ENCODE results near the gene KCNQ1OT1.

The KCNQ1OT1 gene

DNA sequence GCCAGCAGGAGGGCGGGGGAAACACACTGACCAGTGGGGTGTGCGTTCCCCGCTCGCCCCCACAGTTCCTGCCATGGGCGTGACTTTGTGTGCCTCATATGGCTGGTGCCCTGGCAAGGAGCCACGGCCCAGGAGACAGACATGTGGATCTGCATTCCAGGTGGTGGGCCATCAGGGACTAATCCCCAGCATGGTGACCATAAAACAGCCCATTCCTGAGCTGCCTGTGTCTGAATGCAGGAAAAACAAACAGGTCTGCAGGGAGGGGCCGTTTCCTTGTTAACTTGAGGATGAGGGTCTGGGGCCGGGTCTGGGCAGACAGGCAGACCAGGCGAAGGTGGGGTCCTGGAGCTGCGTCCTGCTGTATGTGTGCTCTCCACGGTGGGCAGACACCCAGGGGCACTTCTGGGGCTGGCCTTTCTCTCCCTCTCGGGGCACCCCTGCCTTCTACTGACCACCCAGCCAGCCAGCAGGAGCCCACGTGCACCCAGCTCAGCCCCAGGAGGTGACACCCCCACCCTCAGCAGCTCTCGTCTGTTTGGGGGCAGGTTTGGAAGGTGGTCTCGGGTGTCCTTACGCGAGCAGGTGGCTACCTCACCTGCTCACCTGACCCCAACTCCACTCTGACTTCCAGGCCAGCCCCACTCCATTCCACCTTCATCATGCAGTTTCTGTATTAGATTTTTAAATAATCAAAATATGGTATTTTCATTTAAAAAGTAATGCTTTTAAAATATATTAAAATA, 120.3 kb downstream of the KCNQ1OT1 start:
- no peak for DNase-seq

DNA sequence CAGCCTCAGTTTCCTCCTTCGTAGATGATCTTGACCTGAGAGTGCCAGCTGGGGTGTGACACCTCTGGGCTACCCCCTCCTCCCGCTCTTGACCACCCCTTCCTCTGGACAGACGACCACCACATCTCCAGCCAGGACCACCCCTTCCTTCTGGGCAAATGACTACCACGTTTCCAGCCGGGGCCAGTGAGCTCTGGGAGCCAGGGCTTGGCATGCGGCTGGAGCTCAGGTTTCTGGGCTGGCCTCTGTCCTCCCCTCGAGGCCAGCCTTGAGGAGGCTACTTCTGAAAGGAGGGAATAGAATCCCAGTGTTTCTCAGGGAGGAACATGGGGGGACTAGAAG, 120.9 kb downstream of the KCNQ1OT1 start:
- no peak for DNase-seq

DNA sequence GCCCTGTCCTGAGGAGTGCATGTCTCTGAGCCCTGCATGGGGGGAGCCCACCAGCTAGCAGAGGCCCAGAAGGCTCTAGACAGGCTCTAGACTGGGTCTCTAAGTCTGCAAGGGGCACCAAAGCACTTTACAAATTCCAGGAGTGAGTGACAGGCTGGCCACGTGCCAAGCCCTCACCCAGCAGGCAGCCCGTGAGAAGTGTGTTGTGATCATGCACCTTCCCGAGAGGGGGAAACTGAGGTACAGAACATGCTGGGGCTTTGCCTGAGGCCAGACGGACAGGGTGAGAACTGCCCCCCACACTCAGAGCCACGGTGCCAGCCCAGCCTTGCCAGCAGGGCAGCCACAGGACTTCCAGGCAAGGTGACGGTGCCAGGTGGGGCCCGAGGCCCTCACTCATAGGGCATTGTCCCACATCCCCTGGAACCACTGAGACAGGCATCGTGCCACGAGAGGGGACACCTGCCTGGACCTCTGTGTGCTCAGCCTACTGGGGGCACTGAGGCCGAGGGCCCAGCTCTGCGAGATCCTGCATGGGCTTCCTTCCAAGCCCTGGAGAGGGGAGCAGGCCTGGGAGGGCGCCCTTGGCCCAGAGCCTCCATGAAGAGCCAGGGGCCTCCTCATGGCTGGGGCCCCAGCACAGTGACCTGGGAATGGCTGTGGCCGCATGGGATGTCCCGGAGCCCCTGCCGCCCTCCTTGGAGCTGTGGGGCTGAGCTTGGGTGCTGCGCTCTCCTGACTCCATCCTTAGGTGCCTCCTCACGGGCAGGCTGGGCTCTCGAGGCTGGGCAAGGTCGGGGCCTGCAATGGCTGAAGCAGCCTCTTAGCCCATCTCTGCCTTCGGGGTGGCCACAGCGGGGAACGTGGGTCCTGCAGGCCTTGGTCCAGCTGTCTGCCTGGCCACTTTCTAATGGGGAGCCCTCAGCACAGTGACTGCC, 121.5 kb downstream of the KCNQ1OT1 start:
- DNase-seq, result no peak

DNA sequence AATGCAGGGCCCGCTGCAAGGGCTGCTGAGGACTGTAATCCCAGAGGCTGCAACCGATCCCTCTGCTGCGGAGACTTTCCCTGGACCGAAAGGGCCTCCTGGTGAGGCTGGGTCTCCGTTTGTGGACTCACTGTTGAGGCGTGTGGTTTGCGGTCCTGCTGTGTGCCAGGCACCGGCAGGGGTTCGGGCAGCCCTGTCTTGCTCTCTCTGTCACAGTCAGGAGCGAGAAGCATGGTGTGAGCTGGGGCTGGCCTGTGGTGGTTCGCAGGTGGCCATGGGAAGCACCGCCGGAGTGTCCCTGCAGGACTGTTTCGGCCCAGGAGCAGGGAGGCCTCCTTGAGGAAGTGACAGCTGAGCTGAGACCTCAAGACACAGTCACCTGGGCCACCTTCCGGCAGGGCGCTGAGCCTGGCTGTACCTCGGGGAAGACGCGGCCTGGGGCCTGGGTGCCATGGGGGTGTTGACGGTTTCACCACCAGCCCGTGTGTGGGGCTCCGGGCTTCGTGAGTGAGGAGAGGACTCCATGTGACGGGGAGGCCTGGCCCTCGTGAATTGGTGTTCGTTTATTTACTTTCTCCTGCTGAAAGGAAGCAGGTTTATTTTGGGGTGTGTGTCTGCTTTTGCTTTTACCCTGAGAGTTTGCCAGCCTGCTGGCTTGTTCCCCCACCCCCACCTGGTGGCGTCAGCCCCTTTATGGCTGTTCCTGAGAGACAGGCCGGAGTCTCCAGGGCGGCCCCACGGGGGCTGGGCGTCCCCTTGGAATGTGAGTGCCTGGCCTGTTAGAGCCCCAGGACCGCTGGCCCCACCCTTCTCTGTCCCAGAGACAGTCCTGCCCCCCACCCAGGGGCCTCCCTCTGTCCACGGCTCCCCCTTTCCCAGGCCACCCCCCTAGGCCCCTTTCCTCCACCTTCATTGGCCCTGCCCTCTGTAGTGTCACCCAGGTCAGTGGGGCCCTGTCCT, 122.5 kb downstream of the KCNQ1OT1 start:
- no peak for DNase-seq

DNA sequence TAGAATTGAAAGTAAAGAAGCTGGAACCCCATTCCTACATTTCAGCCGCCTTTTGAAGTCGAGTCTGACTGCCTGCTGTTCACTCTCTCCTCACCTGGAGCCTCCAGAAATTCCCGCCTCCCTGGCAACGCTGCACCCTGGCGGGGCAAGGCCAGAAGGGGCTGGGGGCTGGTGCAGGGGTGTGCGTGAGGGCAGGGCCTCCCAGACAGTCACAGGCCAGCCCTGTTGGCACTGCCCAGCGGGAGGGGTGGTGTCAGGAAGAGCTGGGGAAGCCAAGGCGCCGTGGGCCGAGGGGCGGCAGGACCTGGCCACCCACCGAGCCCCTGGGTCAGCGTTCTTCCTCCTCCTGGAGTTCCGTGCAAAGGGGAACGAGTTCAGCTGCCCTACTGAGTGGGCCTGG, 123.2 kb downstream of the KCNQ1OT1 start:
- DNase-seq, result no peak

DNA sequence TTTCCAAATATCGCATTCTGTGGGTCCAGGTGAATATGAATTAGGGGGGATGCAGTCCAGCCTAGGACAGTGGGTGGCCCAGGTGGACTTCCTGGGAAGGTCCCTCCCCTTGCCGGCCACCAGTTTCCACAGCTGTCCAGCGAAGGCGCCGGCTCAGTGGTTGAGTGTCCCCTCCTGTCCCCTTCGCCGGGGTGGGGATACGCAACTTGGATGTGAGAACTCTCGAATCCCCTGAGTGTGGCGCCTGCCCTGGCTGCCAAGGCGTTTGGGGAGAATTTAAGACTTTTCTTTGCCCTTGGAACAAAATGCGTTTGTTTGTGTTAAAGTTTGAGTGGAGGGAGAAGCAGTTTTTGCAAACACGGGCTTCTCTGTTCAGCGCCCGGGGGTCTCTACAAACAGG, 123.7 kb downstream of the KCNQ1OT1 start:
- no peak for DNase-seq

DNA sequence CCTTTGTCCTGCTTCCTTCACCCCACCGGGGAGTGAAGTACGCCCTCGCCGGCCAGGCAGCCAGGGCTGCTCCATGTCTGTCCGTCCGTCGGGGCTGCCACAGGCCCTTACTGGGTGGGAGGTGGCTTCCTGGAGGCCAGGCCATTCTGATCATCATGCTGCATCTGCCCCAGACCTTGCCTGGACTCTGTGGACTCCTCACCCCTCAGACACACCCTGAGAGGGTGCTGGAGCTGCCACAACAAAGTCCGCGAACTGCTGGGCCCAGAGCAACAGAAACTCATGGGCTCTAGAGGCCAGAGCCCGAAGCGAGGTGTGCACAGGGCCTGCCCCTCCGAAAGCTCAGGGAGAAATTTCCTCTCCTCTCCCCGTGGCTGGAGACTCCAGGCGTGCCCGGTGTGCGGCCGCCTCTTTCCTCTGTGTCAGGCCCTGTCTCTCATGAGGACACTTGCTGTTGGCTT, 124.2 kb downstream of the KCNQ1OT1 start:
- no peak for DNase-seq

DNA sequence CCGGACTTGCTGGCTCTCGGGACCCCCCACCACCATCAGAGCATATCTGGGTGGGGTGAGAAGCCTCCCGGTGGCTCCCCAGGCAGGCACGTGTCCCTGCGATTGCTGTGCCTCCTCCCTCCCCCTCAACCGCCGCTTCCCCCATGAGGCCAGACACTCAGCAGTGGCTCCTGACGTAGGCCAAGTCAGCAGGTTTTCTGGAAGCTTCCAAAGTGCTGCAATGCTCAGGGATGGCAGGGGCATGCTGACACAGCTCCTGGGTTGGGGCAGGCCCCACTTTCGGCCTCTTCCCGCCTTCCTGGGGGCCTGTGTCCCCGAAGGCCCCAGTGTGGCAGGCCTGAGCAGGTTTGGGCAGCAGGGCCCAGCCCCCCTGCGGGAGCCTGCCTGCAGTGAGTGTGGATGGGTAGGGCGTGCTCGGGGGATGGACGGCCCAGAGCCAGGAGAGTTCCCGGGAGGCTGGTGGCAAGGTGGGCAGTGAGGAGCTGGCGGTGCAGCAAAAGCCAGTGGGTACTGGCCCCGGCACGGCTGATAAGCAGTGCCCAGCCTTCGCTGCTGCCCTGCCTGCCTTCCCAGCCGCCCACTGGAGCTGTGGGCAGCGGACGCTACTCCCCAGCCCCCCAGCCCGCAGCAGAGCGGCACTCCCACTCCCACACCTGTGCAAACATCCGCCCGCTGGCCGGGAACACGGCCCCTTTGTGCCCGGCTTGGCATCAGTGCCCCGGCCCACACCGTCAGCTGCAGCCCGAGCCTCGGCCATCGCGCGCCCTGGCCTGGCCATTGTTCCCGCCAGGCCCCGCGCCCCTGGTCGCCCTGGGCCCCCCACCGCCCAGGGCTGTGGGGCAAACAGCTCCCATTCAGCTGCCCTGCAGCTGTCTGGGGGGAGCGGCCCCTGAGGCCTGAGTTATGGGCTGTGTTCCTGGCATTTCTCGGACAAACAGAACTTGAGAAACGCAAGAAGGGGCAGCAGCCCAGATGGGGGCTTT, 125.0 kb downstream of the KCNQ1OT1 start:
- DNase-seq, result no peak

DNA sequence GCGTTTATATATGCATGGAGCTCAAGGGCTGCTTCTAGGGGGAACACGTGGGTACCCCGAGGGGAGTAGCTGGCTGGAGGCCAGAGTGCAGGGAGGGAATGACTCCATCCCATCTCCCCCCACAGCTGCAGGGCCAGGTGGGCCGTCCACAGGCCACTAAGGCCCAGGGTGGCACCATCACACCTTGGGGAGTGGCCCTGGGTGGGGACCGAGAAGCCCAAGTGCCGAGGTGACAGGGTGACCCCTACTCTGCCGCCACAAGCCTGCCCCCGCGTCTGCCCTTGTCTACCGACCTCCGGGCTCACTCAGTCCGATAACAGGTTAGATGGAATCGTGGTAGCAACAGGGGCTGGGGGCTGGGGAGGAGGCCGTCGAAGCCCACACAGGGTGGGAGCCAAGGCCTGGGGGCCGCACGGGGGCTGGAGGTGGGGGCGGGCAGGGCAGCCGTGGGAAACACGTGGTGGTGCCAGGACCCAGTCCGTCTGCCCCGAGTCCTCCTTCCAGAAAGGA, 125.7 kb downstream of the KCNQ1OT1 start:
- no peak for DNase-seq

DNA sequence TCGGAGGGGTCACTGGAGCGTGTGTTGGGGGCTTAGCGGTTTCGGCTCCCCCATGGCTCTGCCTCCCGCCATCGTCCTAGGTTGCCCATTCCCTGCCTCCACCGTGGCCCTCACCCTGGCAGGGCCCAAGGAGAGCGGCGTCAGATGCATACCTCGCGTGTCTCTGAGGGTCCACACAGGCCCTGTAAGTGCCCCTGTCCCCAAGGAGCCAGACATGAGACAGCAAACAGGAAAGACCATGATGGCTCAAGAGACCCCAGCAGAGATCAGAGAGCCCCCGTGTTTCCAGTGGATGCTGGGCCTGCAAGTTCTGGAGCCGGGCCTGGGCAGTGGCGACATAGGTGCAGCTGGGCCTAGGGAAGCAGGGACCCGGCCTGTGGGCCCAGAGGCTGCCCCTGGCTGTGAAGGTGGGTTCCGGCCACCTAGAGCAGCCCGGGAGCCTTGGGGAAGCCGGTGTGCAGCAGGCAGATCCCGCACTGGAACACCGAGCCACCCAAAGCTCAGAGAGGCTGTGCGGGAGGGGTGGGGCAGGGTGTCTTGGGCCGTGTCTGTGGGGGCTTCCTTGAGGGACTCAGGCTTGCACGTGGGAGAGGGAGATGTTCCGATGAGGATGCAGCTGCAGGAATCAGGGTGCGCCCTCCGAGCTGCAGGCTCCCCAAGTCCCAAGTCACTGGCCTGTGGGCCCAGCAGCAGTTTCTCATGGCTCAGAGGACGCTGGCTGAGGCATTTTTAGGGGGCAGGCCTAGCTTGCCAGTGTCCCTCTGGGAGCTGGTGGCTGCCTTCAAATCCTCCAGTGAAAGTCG, 126.4 kb downstream of the KCNQ1OT1 start:
- DNase-seq, result no peak

DNA sequence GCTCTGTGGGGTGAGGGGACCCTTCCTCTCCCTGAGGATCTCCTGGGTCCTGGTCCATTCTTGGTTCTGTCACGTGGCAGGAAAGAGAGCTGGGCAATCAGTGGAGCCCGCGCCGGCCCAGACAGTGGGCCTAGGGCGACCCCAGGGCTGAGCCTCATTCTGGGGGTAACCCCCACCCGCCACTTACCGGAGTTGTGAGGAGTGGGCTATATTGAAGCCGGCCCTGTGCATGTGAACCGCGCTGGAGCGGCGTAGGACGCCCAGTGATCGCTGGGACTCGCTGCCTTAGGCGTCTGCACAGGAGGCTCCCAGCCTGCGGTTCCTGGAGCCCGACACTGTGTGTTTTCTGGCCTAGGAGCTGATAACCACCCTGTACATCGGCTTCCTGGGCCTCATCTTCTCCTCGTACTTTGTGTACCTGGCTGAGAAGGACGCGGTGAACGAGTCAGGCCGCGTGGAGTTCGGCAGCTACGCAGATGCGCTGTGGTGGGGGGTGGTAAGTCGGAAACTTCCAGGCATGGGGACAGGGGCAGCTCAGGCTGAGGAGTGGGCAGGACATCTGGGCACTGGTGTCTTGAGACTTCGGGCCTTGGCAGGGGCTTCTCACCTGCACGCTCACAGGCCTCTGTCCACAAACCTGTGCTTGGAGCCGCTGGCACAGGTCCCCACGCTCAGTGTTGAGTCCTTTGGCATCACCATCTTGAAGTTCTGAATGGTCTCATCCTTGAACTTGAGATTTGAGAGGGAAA, 127.1 kb downstream of the KCNQ1OT1 start:
- DNase-seq, result no peak

DNA sequence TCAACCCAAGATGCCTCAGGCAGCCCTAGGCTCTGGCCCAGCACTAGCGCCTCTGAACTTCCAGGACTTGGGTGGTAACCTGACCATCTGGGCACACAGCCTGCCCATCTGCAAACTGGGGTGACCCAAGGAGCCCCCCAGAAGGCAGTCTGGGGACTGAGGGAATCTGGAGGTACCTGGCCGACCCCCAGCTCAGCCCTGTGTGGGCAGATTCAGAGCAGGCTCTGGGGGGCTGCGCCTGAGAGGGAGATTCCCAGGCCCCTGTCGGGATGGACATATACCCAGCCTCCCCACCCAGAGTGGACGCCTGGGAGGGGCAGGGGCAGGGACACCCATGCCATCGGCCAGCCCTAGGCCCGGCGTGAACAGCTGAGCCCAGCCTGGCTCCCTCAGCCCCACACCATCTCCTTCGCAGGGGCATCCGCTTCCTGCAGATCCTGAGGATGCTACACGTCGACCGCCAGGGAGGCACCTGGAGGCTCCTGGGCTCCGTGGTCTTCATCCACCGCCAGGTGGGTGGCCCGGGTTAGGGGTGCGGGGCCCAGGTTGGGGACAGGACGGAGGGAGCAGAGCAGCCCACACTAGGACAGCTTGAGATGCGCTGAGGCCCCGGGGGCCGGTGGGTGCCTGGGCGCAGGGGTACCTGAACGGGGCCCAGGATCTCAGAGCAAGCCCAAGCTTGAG, 128.1 kb downstream of the KCNQ1OT1 start:
- no peak for DNase-seq

DNA sequence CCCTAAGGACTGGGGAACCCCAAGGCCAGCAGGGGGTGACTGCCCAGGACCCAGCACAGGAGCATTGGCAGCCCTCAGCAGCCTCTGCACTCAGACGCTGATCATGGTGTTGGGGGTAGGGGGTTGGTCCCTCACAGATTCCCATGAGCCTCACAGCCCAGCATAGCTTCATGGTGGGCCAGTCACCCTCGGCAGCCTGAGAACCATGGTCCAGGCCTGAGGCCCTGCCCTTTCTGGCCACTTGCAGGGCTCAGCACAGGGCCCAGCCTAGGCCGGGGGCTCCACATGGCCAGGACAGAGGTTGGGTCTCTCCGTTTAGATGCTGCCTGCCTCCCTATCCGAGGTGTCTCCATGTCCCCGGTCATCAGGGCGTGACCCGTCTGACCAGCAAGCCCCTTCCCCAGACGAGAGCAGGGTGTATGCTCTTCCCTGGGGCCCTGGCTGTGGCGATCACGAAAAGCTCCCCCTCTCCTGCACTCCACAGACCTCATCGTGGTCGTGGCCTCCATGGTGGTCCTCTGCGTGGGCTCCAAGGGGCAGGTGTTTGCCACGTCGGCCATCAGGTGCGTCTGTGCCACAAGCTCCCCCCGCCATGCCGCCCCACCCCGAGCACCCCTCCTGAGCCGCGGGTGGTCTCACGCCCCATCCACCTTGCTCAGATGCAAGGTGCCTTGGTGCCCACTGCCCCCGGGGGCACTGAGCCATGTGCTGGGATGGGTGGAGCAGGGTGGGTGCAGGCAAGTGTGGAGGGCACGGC, 128.8 kb downstream of the KCNQ1OT1 start:
- no peak for DNase-seq

DNA sequence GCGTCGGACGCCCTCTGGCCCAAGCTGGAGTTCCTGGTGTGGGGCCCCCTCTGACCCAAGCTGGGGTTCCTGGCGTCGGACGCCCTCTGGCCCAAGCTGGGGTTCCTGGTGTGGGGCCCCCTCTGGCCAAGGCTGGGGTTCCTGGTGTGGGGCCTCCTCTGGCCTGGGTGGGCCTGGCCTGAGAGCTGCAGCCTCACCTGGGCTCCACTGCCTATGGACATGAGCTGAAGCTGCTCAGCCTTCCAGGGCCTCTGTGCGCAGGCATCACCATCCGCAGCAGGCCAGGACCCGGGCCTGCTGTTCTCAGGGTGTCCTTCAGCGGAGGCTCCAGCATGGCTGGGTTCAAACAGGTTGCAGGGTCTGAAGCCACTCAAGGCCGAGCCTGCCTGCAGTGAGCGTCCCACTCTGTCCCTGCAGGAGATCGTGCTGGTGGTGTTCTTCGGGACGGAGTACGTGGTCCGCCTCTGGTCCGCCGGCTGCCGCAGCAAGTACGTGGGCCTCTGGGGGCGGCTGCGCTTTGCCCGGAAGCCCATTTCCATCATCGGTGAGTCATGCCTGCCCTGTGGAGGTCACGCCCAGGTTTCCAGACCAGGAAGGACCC, 129.5 kb downstream of the KCNQ1OT1 start:
- DNase-seq, result no peak

DNA sequence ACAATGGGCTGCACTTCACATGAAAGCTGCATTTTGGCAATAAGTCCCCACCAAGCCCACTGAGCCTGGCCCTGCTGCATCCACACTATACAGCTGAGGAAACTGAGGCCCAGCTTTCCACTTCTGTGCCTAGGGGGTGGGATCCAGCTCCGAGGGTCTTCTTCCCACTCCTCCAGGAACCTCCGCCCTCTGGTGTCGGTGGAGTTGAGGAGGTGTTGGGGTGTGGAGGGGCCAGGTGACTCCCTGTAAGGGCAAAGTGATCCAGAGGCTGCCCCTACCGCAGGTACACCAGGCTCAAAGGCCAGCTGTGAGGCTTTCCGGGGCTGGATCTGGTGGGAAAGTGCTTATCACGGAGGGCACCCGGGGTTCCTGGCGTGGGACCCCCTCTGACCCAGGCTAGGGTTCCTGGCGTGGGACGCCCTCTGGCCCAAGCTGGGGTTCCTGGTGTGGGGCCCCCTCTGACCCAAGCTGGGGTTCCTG, 130.0 kb downstream of the KCNQ1OT1 start:
- DNase-seq, result no peak

DNA sequence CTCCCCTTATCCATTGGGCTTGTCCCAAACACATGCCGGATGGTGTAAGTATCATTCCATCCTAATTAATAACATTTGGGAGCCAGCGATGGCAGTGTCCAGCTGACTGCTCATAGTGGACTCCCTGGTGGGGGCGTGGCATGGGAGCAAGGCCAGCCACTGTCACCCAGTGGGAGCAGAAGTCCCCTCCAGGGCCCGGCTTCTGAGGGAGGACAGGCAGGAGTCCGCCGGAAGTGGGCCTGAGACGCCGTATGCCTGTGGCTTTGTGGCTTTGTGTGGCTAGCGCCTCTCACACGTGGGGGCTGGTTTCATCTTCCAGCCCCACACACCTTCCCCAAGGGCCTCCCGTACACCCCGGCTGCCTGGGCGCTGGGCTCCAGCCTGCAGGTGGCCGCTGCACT, 130.5 kb downstream of the KCNQ1OT1 start:
- no peak for DNase-seq

DNA sequence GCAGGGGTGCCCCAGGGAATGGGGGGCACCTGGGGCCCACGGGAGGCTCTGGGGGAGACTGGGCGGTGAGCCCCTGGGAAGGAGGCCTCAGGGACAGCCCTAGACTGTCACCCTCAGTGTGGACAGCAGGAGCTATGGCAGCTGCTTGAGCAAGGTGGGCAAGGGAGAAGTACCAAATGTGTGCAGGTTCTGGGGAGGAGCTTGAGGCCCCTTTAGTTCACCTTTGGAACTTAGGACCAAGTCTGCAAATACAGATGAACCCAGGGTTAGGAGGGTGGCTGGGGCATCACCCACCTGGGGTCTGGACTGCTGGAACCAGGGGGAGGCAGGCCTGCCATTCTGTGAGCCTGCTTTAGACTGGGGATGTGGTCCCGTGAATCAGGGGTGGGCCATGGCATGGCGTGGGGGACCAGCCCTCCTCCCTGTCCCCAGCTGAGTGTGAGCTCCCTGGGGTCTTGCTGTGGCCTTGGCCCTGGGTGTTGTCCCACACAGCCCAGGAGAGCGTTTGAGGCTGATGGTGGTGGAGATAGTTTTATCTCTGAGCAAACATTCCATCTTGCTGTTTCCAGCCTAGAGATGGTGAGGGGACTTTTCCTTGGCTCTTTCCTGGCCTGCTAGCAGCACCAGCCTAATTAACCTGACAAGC, 132.6 kb downstream of the KCNQ1OT1 start:
- no peak for DNase-seq
